Colonic mucosa (tissue), 4 donors: ENCODE results near the gene DSTYK. TPM values are rescaled to one million over a fixed set of nuclear protein-coding genes. Genes with fewer than 3 reads are reported as not detected.

Experiments used
- DNase-seq: peaks from one replicate; pipeline ENCODE4 v3.0.0-alpha.2; 2020
- H3K27ac ChIP-seq: fragments of 200-600 bp; one replicate; pipeline ENCODE4 v1.8.0; 2021
- H3K27me3 ChIP-seq: fragments of 200-600 bp; one replicate; pipeline ENCODE4 v1.8.0; 2021
- H3K36me3 ChIP-seq: fragments of 200-600 bp; one replicate; pipeline ENCODE4 v1.8.0; 2021
- H3K4me1 ChIP-seq: fragments of 200-600 bp; one replicate; pipeline ENCODE4 v1.8.0; 2021; ENCODE audit warnings: mild to moderate bottlenecking
- H3K4me3 ChIP-seq: fragments of 200-600 bp; one replicate; pipeline ENCODE4 v1.8.0; 2021
- H3K9ac ChIP-seq, 2 donors: one replicate each; pipeline ENCODE4 v1.7.0; 2013; ENCODE audit warnings: control low read depth in 2 of 2, low read depth in 2 of 2, low read length in 2 of 2
- H3K9me3 ChIP-seq: fragments of 200-600 bp; one replicate; pipeline ENCODE4 v1.8.0; 2021
- intact Hi-C: fragments of 100-400 bp; cut with DNase I; formaldehyde crosslinking; loops from one replicate; pipeline ENCODE4 v1.14.1; 2022
- total RNA-seq, 2 donors: library from RNA; stranded (reverse); fragmentation: NEBNext Ultra II Directional in 1 of 2; extraction: Animal tissue kit (Norgen Biotek cat#: 25700) in 1 of 2; gene quantifications; one replicate each; pipeline ENCODE4 v1.2.1, GENCODE V29; 2021
- TF ChIP-seq, protein P1 (sequence below): fragments of 200-600 bp; IDR thresholded peaks from one replicate; pipeline ENCODE4 v1.8.0; 2022; ENCODE audit warnings: antibody characterized with exemption, mild to moderate bottlenecking
- donor health status: healthy.
- donor health status: DM: no; HTN: no; CAD: no.
- donor health status: DM: no; HTN: no; CAD: no.

DSTYK gene
- total RNA-seq, 2 donors from 2014 or later: 4.5 to 5.7 TPM

DNA sequence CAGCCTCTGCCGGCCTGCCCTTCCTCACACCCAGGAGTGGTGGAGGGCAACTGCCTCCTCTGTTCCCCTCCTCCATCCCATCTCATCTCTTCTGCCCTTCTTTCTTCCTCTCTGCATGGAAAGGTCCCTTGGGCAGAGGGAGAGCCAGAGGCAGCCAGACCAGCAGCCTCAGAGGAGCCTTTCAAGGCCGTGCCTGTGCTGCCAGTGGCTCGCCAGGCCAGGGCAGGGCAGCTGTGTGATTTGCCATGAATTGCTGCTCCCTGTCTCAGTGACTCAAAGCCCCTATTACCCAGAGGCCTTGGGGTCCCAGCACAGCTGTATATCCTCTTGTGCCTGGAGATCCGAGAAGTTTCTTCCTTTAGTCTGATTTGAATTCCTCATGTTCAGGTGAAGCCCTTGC, 38.1 kb upstream of the DSTYK start:
- TF ChIP-seq, protein P1, sequence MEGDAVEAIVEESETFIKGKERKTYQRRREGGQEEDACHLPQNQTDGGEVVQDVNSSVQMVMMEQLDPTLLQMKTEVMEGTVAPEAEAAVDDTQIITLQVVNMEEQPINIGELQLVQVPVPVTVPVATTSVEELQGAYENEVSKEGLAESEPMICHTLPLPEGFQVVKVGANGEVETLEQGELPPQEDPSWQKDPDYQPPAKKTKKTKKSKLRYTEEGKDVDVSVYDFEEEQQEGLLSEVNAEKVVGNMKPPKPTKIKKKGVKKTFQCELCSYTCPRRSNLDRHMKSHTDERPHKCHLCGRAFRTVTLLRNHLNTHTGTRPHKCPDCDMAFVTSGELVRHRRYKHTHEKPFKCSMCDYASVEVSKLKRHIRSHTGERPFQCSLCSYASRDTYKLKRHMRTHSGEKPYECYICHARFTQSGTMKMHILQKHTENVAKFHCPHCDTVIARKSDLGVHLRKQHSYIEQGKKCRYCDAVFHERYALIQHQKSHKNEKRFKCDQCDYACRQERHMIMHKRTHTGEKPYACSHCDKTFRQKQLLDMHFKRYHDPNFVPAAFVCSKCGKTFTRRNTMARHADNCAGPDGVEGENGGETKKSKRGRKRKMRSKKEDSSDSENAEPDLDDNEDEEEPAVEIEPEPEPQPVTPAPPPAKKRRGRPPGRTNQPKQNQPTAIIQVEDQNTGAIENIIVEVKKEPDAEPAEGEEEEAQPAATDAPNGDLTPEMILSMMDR: no peak
- Histone ChIP-seq H3K9ac (peak overlapping the region in 1 of 2 donors; percentile 44), H3K36me3 (no peaks in the 10 kb centered on the region), H3K4me1 (no peaks in the 10 kb centered on the region), H3K27ac (no peak overlapping the region), H3K9me3 (no peaks in the 10 kb centered on the region), H3K27me3 (no peaks in the 10 kb centered on the region), H3K4me3 (no peak overlapping the region)
- intact Hi-C loops: loop anchor here (5.0 to 10.0 kb wide), 2 partner anchors 105 to 262 kb away; no protein-coding TSS in a partner anchor
- DNase-seq: no peak

DNA sequence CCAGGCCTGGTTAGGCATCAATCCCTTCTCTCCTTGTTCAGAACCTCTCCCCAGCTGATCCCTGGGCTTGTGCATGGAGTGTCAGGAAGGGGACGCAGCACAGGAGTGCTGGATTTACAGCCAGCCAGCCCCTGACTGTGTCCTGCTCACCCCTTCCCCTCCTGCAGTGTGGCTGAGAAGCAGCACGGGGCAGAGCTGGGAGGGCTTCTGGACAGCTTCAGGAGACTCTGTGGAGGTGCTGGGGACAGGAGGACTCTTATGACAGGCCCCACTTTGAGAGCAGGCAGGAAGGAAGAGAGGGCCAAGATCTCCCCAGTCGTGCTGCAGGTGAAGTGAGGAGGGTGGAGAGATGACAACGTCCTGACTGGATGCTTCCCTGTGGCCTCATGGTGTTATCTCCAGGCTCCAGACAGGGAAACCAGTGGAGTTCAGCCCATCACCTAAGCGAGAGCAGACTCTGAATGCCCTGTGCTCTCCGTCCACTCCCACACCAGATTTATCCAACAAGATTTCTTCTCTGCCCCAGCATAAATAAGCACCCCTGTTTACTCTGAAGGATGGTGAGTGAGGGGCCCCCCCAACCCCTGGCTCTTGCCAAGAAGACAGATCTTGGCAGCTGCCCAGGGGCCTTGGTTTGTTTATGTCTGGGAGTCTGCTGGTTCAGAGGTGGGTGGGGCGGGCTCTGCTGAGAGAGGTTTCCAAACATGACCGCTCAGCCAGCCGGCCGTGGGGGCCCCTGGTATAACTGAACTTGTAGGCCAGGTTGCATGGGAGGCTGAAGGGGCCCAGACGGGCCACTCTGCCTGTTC, 37.5 kb upstream of the DSTYK start:
- no peaks in the 10 kb centered on the region for H3K4me1 ChIP-seq

DNA sequence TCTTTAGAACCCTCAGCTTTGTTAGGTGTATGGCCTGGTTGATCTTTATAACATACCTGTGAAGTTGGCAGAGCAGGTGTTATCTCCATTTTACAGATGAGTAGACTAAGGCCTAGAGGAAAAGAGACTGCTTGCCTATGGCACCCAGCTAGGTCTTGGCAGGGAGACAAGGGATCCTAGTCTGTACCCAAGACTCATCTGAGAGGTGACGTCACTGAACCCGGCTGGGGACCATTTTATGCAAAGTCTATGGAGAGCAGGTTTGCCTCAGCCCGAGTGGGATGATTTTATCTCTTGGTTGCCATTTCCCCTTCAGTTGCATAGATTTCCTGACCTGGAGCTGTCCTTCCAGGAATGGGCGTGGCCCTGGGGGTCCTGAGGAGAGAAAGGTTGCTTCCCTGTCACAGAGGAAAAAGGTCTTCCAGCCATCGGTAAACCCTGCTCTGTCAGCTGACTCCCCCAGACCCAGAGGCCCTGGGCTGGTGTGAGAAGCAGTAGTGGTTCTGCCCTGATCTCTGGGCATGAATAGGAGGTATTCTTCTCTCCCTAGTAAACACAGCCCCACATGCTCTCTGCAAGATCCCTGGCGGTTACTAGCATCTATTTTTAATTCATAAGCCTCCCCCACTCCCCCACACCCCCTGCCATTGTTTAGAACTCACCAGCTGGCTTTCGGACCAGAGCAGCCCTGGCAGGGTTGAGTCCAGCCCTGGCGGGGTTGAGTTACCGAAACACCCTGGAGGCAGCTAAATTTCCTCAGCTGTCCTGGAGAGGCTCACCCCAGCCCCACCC, 35.8 kb upstream of the DSTYK start:
- H3K9ac ChIP-seq: no peak overlapping the region
- H3K27me3 ChIP-seq: no peaks in the 10 kb centered on the region
- intact Hi-C loops: no loop called here
- DNase-seq: no peak
- no peak overlapping the region for H3K4me3 ChIP-seq
- TF ChIP-seq, protein P1: no peak
- H3K9me3 ChIP-seq: no peaks in the 10 kb centered on the region
- H3K4me1 ChIP-seq: no peaks in the 10 kb centered on the region
- H3K36me3 ChIP-seq: no peaks in the 10 kb centered on the region
- no peak overlapping the region for H3K27ac ChIP-seq

More for the DNA sequence above, 37.5 kb upstream of the DSTYK start:
- Histone ChIP-seq H3K36me3 (no peaks in the 10 kb centered on the region), H3K4me3 (no peak overlapping the region), H3K9ac (peak overlapping the region in 1 of 2 donors; percentile 44), H3K27me3 (no peaks in the 10 kb centered on the region), H3K9me3 (no peaks in the 10 kb centered on the region), H3K27ac (no peak overlapping the region)
- intact Hi-C loops: no loop called here
- TF ChIP-seq, protein P1: no peak
- peak; percentile 72 for DNase-seq

DNA sequence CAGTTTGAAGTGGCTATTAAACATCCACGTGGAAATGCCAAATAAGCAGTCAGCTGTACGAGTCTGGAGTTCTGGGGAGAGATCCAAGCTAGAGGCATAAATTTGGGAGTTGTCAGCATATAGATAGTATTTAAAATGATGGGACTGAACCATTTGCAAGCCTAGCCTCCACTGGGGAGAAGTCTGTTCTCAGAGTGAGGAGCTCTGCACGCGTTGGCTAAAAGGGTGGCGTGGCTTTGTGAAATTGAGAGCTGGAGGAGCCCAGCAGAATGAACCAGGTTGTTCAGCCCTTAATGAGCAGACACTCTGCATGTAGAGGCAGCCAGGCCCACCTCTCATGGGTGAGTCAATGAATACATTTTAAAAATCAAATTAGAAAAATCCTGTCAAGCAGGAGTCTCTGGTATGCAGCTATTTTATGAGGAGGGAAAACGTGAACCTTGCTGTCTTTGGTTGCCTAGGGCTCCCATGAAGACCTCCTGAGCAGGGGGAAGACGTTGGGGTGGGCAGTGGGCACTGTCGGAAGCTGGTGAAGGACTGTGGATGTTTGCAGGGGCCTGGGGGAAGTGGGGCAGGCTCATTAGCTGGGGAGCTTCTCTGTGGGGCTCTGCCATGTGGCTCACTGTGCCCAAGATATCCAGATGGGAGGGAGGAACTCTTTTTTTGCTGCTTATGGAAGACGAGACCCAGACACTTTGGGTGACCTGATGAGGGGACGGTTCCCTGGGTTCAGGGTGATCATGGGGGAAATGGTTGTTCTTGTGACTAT, 35.0 kb upstream of the DSTYK start:
- no peaks in the 10 kb centered on the region for H3K27me3 ChIP-seq
- no peaks in the 10 kb centered on the region for H3K36me3 ChIP-seq
- no peaks in the 10 kb centered on the region for H3K4me1 ChIP-seq
- H3K9me3 ChIP-seq: no peaks in the 10 kb centered on the region
- DNase-seq: no peak
- intact Hi-C loops: no loop called here
- H3K27ac ChIP-seq: no peak overlapping the region
- H3K9ac ChIP-seq: no peak overlapping the region
- TF ChIP-seq, protein P1: no peak
- no peak overlapping the region for H3K4me3 ChIP-seq

DNA sequence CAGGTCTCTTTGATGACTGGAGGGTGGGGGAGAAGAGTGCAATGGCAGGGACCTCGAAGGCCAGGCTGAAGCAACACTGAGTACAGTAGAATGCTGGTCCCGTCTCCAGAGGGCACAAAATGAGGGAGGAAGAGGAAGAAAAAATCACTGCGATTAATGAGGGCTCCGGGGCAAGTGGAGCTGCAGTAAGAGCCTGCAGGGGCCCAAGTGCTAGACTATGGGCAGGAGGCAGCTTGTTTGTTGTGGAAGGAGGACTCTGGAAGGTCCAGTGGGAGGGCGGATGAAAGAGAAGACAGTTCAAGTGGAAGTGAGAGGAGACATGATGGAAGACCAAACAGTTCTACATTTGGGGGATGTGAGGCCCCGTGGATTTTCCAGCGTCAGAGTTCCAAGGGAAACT, 33.6 kb upstream of the DSTYK start:
- intact Hi-C loops: no loop called here
- no peaks in the 10 kb centered on the region for H3K4me1 ChIP-seq
- TF ChIP-seq, protein P1: no peak

More for the DNA sequence above, 33.6 kb upstream of the DSTYK start:
- Histone ChIP-seq H3K4me3 (no peak overlapping the region), H3K9ac (no peak overlapping the region), H3K36me3 (no peaks in the 10 kb centered on the region), H3K9me3 (no peaks in the 10 kb centered on the region), H3K27ac (no peak overlapping the region), H3K27me3 (no peaks in the 10 kb centered on the region)
- DNase-seq: no peak
